Neural crest cell (in vitro differentiated cells): ENCODE measurements around the gene WDR82. TPM values are rescaled to one million over a fixed set of nuclear protein-coding genes. Genes with fewer than 3 reads are reported as not detected.
A peak's percentile ranks its signal among the peaks of the same experiment; 100 is the strongest.

Source experiments
- DNase-seq: peaks from one replicate; pipeline ENCODE4 v3.0.0; 2021; ENCODE audit warnings: low read depth, mixed read lengths, low spot score
- H3K27ac Mint-ChIP-seq: one replicate; pipeline ENCODE4 v1.8.0; 2021; ENCODE audit warnings: mild to moderate bottlenecking, mixed read lengths; ENCODE audit not compliant: unreplicated experiment
- H3K27me3 Mint-ChIP-seq: 2 replicates; pipeline ENCODE4 v1.8.0; 2021; ENCODE audit warnings: low read depth, mild to moderate bottlenecking, mixed read lengths
- H3K36me3 Mint-ChIP-seq: 2 replicates; pipeline ENCODE4 v1.8.0; 2021; ENCODE audit warnings: low read depth, mild to moderate bottlenecking, mixed read lengths
- H3K4me1 Mint-ChIP-seq: 2 replicates; pipeline ENCODE4 v1.8.0; 2021; ENCODE audit warnings: mixed read lengths
- H3K4me3 Mint-ChIP-seq: one replicate; pipeline ENCODE4 v1.8.0; 2021; ENCODE audit warnings: mild to moderate bottlenecking, mixed read lengths
- H3K9me3 Mint-ChIP-seq: 2 replicates; pipeline ENCODE4 v1.8.0; 2021; ENCODE audit warnings: mixed read lengths
- total RNA-seq: library from RNA; stranded (reverse); gene quantifications from 2 replicates; pipeline ENCODE4 v1.2.1, GENCODE V29; 2021
- TF ChIP-seq, protein P1 (sequence below): fragments of 200-600 bp; sonication (generic); conservative IDR thresholded peaks from 2 replicates; pipeline ENCODE4 v1.5.0; 2021; ENCODE audit warnings: antibody characterized with exemption, mild to moderate bottlenecking

WDR82 gene
- total RNA-seq, 1 donor from 2014 or later: 114 TPM

DNA sequence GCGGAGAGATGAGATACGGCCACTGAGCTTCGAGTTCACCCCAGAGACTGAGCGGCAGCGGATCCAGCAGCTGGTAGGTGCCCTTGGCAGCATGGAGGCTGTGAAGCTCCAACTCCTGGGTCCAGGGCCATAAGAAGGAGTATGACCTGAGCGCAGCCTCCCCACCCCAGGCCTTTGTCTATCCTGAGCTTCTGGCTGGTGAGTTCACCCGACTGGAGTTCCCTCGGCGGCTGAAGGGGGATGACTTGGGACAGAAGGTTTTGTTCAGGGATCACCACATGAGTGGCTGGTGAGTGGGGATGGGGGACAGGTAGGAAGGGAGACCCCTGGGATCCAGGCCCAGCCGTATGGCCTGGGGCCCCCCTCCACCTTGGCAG, 30.3 kb downstream of the WDR82 start:
- Mint-ChIP-seq H3K27ac (no peak overlapping the region), H3K36me3 (peaks cover 8% of the 10 kb centered on the region), H3K4me1 (peaks cover 4% of the 10 kb centered on the region), H3K9me3 (peaks cover 2% of the 10 kb centered on the region), H3K4me3 (peak overlapping the region; percentile 67), H3K27me3 (peaks cover 48% of the 10 kb centered on the region)
- TF ChIP-seq, protein P1, sequence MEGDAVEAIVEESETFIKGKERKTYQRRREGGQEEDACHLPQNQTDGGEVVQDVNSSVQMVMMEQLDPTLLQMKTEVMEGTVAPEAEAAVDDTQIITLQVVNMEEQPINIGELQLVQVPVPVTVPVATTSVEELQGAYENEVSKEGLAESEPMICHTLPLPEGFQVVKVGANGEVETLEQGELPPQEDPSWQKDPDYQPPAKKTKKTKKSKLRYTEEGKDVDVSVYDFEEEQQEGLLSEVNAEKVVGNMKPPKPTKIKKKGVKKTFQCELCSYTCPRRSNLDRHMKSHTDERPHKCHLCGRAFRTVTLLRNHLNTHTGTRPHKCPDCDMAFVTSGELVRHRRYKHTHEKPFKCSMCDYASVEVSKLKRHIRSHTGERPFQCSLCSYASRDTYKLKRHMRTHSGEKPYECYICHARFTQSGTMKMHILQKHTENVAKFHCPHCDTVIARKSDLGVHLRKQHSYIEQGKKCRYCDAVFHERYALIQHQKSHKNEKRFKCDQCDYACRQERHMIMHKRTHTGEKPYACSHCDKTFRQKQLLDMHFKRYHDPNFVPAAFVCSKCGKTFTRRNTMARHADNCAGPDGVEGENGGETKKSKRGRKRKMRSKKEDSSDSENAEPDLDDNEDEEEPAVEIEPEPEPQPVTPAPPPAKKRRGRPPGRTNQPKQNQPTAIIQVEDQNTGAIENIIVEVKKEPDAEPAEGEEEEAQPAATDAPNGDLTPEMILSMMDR: no peak
- no peak for DNase-seq

DNA sequence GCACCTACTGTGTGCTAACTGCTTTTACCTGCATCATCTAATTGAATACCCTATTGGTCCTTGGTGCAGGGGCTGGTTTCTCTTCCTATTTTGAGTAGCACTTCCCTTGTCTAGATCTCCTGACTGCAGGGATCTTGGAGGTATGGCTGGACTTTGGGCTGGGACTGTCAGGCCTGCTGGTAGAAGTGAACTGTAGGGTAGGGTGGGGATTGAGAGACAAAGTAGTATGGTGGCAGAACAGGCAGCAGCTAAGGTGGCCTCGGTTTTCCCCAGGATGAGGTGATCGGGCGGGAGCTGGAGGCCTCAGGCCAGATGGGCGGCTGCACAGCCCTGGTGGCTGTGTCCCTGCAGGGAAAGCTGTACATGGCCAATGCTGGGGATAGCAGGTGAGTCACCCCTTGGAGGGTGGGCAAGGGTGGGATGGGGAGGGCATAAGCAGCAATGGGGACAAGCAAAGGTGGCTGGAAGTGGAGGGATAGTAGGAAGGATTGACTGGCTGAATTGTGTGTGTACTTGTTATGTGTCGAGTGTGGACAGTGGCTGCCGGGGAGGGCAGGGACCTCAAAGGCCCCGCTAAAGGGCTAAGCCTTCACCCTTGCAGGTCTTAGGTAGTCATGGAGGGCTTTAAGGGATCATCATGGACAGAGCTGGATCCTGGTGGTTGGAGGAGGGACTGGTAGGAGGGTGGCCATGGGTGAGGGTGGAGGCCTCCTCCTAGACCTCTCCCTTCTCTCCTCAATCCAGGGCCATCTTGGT, 30.9 kb downstream of the WDR82 start:
- DNase-seq: no peak
- Mint-ChIP-seq H3K9me3 (peaks cover 2% of the 10 kb centered on the region), H3K4me3 (peak overlapping the region; percentile 75), H3K27ac (no peak overlapping the region), H3K27me3 (peaks cover 51% of the 10 kb centered on the region), H3K4me1 (peaks cover 4% of the 10 kb centered on the region), H3K36me3 (peaks cover 8% of the 10 kb centered on the region)
- TF ChIP-seq, protein P1: no peak

DNA sequence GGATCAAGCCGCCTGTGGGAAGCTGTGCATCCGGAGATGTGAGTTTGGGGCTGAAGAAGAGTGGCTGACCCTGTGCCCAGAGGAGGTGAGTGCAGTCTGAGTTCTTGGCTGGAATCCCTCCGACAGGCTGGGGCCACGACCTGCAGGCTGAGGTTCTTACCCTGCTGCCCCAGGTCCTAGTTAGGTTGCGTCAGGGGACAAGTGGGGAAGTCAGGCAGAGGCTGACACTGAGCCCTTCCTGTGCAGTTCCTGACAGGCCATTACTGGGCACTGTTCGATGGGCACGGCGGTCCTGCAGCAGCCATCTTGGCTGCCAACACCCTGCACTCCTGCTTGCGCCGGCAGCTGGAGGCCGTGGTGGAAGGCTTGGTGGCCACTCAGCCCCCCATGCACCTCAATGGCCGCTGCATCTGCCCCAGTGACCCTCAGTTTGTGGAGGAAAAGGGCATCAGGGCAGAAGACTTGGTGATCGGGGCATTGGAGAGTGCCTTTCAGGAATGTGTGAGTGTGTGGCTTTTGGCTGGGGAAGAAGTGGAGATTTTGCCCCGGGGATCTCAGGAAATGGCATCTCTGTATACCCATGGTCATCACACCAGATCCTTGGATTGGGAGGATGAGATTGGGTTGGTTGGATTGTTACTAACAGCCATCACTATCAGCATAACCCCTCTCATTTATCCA, 31.6 kb downstream of the WDR82 start:
- Mint-ChIP-seq H3K27ac (no peak overlapping the region), H3K4me3 (peak overlapping the region; percentile 75), H3K4me1 (peaks cover 4% of the 10 kb centered on the region), H3K36me3 (peaks cover 6% of the 10 kb centered on the region), H3K27me3 (peaks cover 51% of the 10 kb centered on the region), H3K9me3 (peaks cover 2% of the 10 kb centered on the region)
- TF ChIP-seq, protein P1: no peak
- DNase-seq: no peak

DNA sequence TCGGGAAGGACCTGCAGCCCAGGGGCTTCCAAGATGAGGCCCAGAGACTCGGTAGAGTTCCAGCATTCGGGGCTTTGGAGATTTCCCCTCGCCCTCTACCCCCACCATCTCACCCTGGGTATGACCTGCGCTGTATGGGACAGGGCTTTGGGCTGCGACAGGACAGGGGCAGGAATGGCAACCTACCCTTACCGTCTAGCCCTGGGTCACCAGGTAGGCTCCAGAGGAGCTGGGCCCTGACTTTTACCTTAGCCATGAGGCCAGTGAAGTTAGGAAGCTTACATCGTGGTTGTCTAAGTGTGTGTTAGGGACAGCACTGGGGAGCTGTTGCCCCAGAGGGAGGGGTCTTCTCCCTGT, 32.2 kb downstream of the WDR82 start:
- peaks cover 2% of the 10 kb centered on the region for H3K9me3 Mint-ChIP-seq
- H3K4me1 Mint-ChIP-seq: peaks cover 4% of the 10 kb centered on the region
- peaks cover 51% of the 10 kb centered on the region for H3K27me3 Mint-ChIP-seq
- H3K4me3 Mint-ChIP-seq: peak overlapping the region; percentile 75
- H3K27ac Mint-ChIP-seq: no peak overlapping the region
- H3K36me3 Mint-ChIP-seq: peaks cover 6% of the 10 kb centered on the region
- TF ChIP-seq, protein P1: no peak
- no peak for DNase-seq

GRCh38 chr3:52245322-52246263, 32.9 kb downstream of the WDR82 start, which contains the start of gene PPM1M:
Gene PPM1M (plus strand): TSS chr3:52245759. CDS start chr3:52245825, 66 bp downstream.
- Mint-ChIP-seq H3K9me3 (peaks cover 2% of the 10 kb centered on the region), H3K4me1 (peaks cover 9% of the 10 kb centered on the region), H3K27me3 (peaks cover 51% of the 10 kb centered on the region), H3K27ac (no peak within 1 kb of the TSS), H3K4me3 (peak within 1 kb of the TSS; percentile 85), H3K36me3 (peaks cover 6% of the 10 kb centered on the region)
- DNase-seq: no peak
- TF ChIP-seq, protein P1: no peak
